ENCODE measurements around the gene SPG11.
"Not testable (repeated sequence)": the region's sequence is repeated elsewhere in the genome, so short reads cannot be mapped to it uniquely, and the experiment has no call there.

The SPG11 gene

GRCh38 chr15:44682211-44682610 is 18.7 kb upstream of the SPG11 start:
- DNase-seq = peak in 1 of 2 experiments; percentile 14

GRCh38 chr15:44676676-44677075 is 13.2 kb upstream of the SPG11 start:
- no peak for DNase-seq

- no peak for DNase-seq
Measured at GRCh38 chr15:44675911-44676310, 12.4 kb upstream of the SPG11 start.

- DNase-seq = no peak
Measured at GRCh38 chr15:44673639-44674038, 10.2 kb upstream of the SPG11 start.

GRCh38 chr15:44670087-44670950 is 6.9 kb upstream of the SPG11 start:
- DNase-seq = no peak

- no peak for DNase-seq
Measured at GRCh38 chr15:44668921-44669320, 5.5 kb upstream of the SPG11 start.

- DNase-seq = no peak
Measured at GRCh38 chr15:44667039-44667360, 3.5 kb upstream of the SPG11 start.

GRCh38 chr15:44666210-44667038 is 3.0 kb upstream of the SPG11 start:
- DNase-seq = peak; percentile 4 to 6

- peak; percentile 36 to 49 for DNase-seq
Measured at GRCh38 chr15:44662478-44663409, 718 bp downstream of the SPG11 start.

- DNase-seq = peak in 1 of 2 experiments; percentile 29
Measured at GRCh38 chr15:44661576-44661975, 1.9 kb downstream of the SPG11 start.

GRCh38 chr15:44659056-44659455 is 4.4 kb downstream of the SPG11 start:
- DNase-seq = peak in 1 of 2 experiments; percentile 9

- DNase-seq = no peak
Measured at GRCh38 chr15:44657378-44657777, 6.1 kb downstream of the SPG11 start.

GRCh38 chr15:44656913-44657312 is 6.5 kb downstream of the SPG11 start:
- no peak for DNase-seq

- DNase-seq = no peak
Measured at GRCh38 chr15:44656298-44656697, 7.2 kb downstream of the SPG11 start.

GRCh38 chr15:44654858-44655257 is 8.6 kb downstream of the SPG11 start:
- DNase-seq = peak in 1 of 2 experiments; percentile 7

- no peak for DNase-seq
Measured at GRCh38 chr15:44647637-44648036, 15.8 kb downstream of the SPG11 start.

- DNase-seq = no peak
Measured at GRCh38 chr15:44647036-44647435, 16.4 kb downstream of the SPG11 start.

GRCh38 chr15:44646460-44646859 is 17.0 kb downstream of the SPG11 start:
- no peak for DNase-seq

- no peak for DNase-seq
Measured at GRCh38 chr15:44641651-44642050, 21.8 kb downstream of the SPG11 start.

- no peak for DNase-seq
Measured at GRCh38 chr15:44636976-44637375, 26.5 kb downstream of the SPG11 start.

- peak; percentile 21 to 38 for DNase-seq
Measured at GRCh38 chr15:44633603-44634002, 29.9 kb downstream of the SPG11 start.

- not testable (repeated sequence) for DNase-seq
Measured at GRCh38 chr15:44625286-44625685, 38.2 kb downstream of the SPG11 start.

GRCh38 chr15:44623178-44623577 is 40.3 kb downstream of the SPG11 start:
- DNase-seq = no peak
